Epithelial cell of proximal tubule (primary cell): ENCODE measurements around the gene UBN1. TPM values are rescaled to one million over a fixed set of nuclear protein-coding genes. Genes with fewer than 3 reads are reported as not detected.

ENCODE experiments used
- DNase-seq: peaks from one replicate; pipeline ENCODE4 v3.0.0-alpha.2; 2011; ENCODE audit warnings: low read depth
- H3K4me3 ChIP-seq: 2 replicates; pipeline ENCODE4 v1.5.1; 2011; ENCODE audit warnings: low read depth, mild to moderate bottlenecking, low read length
- total RNA-seq: library from RNA; depleted of rRNA; stranded (reverse); fragments of >200 nt; gene quantifications from 2 replicates; pipeline ENCODE4 v1.2.3, GENCODE V29; 2015
- TF ChIP-seq, protein P1 (sequence below): conservative IDR thresholded peaks from 2 replicates; pipeline ENCODE4 v1.5.1; 2012; ENCODE audit warnings: low read depth, mild to moderate bottlenecking, low read length

The UBN1 gene
- total RNA-seq, 1 donor from 2014 or later = 24.5 TPM

DNA sequence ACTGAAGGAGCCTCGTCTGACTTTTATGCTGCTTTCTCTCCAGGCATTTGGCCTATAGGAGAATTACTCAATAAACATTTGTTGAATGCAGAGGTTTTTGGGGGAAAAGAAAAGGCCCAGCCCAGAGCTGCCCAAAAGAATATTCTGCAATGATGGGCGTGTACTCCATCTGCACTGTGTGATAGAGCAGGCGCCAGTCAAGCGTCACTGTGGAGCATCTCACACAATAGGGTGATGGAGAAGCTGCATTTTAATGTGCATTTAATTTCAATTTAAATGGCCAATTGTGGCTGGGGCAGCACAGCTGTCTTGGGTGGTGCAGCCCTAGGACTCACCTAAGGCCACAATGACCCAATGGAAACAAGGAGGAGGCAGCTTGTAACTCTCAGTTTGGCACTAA, 20.8 kb upstream of the UBN1 start:
- no peak overlapping the region for H3K4me3 ChIP-seq
- DNase-seq = no peak
- TF ChIP-seq, protein P1, sequence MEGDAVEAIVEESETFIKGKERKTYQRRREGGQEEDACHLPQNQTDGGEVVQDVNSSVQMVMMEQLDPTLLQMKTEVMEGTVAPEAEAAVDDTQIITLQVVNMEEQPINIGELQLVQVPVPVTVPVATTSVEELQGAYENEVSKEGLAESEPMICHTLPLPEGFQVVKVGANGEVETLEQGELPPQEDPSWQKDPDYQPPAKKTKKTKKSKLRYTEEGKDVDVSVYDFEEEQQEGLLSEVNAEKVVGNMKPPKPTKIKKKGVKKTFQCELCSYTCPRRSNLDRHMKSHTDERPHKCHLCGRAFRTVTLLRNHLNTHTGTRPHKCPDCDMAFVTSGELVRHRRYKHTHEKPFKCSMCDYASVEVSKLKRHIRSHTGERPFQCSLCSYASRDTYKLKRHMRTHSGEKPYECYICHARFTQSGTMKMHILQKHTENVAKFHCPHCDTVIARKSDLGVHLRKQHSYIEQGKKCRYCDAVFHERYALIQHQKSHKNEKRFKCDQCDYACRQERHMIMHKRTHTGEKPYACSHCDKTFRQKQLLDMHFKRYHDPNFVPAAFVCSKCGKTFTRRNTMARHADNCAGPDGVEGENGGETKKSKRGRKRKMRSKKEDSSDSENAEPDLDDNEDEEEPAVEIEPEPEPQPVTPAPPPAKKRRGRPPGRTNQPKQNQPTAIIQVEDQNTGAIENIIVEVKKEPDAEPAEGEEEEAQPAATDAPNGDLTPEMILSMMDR = no peak

GRCh38 chr16:4826980-4827379, 20.3 kb upstream of the UBN1 start:
- TF ChIP-seq, protein P1 = no peak
- no peak overlapping the region for H3K4me3 ChIP-seq
- DNase-seq = no peak

DNA sequence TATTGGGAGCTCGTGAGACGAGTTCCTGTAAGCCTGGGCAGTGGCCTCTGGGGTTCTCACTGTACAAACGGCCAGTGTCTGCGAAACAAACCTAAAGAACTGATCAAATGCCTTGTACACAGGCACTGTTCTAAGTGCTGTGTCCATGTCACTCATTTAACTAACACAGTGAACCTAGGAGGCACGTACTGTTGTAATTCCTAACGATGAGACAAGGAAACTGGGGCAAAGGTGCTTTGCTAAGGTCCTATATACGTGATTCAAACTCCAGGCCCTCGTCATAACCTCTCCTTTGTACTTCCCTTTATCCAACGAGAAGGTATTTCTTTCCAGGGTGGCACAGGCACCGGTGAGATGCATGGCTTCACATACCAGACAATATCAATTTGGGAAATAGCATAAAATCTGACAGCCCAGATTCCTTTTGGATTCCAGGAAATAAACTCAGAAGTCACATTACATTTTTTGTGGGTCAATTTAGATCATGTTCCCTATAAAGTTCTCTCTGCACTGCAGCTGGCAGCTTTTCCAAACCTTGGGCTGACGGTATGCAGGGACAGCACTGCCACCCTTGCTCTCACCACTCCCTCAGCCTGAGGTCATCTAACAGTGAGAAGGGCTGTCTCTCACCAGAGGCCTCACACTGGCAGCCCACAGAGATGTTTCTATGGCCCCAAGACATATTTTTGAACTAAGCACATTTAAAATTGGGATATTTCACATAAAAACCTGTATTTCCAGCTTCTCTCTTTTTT, 18.5 kb upstream of the UBN1 start:
- no peak overlapping the region for H3K4me3 ChIP-seq
- TF ChIP-seq, protein P1 = no peak
- DNase-seq = no peak

DNA sequence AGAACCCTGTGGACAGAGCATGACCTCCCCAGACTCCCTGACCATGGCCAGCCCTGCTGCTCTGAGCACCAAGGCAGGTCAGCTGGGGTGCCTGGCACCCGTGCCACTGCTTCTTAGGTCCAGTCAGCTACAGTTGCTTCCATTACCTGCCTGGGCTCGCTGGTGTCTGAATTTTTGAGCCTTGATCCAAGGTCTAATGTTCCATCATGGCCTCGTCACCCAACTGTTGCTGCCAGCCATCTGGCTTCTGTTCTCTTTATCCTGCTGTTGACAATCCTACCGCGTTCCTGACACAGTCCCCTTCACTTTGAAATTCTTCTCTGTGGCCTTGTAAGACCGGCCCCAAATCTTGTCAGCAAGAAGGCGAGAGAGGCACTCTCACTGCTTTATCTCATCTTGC, 16.9 kb upstream of the UBN1 start:
- TF ChIP-seq, protein P1 = no peak
- no peak overlapping the region for H3K4me3 ChIP-seq
- DNase-seq = no peak

DNA sequence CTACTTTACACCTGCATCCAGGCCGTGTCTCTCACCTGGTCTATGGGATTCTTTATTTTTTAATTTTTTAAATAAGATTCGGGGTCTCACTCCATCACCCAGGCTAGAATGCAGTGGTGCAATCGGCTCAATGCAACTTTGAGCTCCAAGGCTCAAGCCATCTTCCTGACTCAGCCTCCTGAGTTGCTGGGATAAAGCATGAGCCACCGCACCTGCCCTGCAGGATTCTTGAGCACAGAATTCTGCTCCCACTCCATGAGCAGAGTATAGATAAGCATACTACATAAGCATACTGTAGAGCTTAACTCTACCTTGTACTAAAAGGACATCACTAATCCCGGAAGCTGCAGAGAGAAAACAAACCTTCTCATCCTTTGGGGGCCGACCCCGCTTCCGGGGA, 15.7 kb upstream of the UBN1 start:
- H3K4me3 ChIP-seq = no peak overlapping the region
- no peak for DNase-seq
- TF ChIP-seq, protein P1 = no peak

DNA sequence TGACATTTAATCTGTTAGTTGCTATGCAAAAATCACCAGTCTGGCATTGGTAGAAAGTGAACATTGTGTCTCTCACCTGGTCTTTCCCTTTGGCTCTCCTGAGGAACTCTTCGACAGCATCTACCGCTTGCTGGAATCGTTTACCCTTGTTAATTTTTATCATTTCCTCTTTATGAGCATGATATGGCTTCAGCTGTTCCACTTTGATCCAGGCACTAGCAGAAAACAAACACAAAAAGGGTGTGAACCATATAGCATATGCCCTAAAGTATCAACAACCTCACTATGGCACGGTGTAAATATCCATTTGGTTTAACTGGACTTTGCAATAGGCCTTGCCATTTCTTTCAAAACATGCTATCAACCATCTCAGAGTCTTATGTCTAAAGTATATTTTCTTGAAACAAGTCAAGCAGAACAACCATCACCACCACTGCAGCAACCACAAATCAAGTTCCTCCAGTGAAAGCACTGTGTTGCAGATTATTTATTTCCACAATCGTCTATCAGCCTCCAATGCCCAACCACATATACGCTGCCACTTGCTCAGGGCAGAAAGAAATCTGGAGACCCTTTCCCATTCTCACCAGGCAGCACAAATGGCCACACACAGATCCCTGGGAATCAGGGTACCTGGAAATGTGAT, 14.5 kb upstream of the UBN1 start:
- DNase-seq = no peak
- TF ChIP-seq, protein P1 = no peak
- H3K4me3 ChIP-seq = no peak overlapping the region
